ENCODE results near the gene GDF10.

DNA sequence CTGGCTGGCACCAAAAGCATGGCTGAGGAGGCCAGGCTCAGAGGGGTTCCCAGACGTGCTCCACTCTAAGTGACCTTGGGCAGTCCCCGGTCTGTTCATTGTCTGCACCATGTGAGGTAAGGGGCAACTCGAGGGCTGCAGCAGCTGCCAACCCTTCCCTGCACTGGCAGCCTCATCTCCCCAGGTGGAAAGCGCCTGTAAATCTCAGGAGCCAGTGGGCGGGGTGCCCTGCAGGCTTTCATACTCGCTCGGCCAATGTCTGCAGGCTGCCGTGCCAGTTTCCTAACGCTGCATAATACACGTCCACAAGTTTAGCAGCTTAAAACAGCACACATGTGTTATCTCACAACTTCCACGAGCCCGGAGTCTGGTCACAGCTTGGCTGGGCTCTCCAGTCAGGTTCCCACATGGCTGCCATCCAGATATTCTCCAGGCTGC is 12.6 kb upstream of the GDF10 start:
- TF ChIP-seq, protein P1, sequence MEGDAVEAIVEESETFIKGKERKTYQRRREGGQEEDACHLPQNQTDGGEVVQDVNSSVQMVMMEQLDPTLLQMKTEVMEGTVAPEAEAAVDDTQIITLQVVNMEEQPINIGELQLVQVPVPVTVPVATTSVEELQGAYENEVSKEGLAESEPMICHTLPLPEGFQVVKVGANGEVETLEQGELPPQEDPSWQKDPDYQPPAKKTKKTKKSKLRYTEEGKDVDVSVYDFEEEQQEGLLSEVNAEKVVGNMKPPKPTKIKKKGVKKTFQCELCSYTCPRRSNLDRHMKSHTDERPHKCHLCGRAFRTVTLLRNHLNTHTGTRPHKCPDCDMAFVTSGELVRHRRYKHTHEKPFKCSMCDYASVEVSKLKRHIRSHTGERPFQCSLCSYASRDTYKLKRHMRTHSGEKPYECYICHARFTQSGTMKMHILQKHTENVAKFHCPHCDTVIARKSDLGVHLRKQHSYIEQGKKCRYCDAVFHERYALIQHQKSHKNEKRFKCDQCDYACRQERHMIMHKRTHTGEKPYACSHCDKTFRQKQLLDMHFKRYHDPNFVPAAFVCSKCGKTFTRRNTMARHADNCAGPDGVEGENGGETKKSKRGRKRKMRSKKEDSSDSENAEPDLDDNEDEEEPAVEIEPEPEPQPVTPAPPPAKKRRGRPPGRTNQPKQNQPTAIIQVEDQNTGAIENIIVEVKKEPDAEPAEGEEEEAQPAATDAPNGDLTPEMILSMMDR (IDR thresholded peaks at IDR 0.05): no peak
- TF ChIP-seq POLR2A (IDR thresholded peaks at IDR 0.05): no peak

Data from lower leg skin (tissue), 3 donors.